IPS DF 4.7 (cell line): ENCODE results near the gene HDAC9.
A peak's percentile ranks its signal among the peaks of the same experiment; 100 is the strongest.

ENCODE experiments used
- DNase-seq: peaks from one replicate; pipeline ENCODE4 v3.0.0-alpha.2; 2013; ENCODE audit warnings: low spot score; ENCODE audit errors: extremely low read depth

HDAC9 gene

DNA sequence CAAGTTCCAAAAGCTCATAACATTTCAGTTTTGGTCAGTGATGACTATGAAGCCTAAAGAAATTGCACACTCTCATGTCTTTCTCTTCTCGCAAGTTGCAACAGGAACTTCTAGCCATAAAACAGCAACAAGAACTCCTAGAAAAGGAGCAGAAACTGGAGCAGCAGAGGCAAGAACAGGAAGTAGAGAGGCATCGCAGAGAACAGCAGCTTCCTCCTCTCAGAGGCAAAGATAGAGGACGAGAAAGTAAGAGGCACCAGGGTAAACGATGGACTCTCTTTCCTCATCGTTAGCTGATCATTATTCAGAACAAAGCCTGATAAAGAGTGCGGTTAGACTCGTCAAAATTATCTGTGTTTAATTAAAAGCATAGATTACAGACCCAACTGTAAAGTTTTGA, 94.7 kb downstream of the HDAC9 start:
- no peak for DNase-seq

DNA sequence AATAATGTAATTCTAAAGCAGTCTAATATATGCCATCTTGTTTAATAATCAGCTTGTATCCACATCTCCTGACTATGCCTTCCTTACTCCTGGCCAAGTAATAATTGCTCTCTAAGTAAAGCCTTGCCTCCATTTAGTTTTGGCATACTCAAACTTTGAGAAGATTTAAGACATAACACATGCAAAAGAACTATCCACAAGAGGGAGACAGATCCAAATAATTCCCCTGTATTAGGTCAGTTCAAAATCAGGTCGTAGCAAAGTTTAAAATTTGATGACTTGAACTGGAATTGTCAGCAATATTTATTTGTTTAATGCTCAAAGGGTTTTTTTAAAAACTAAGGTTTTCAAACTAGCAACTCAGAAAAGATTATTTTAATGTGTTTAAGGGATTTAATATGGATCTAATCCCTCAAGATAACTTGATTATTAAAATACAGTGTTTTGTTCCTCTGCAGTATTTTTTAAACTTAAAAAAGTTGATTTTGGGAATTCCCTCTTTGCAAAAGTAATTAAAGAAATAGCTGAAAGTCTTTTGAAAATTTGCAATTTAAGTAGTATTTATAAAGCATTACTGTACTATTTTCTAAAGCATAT, 95.3 kb downstream of the HDAC9 start:
- DNase-seq, result no peak

- DNase-seq, result no peak
These were observed 98.2 kb downstream of the HDAC9 start for GRCh38 chr7:18593602-18594279.

DNA sequence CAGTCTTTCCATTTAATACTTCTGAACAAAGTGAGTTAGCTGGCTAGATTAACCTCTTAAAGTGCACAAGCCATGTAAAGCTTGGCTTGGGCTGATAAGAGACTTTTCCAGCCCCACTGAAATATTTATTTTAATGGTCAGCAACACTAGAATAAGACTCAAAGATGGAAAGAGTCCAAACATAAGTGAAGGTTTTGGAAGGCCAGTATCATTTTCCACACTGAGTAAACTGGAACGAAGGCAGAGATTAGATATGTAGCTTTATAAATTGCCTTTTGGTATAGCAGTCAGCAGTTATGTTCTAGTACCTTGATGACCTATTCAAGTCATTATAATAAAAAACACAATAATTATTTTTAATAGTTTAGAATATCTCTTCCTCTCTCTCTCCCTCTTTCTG, 102.2 kb downstream of the HDAC9 start:
- DNase-seq, result no peak

- no peak for DNase-seq
These were observed 111.5 kb downstream of the HDAC9 start for GRCh38 chr7:18607025-18607424.

GRCh38 chr7:18610331-18610948, 114.9 kb downstream of the HDAC9 start:
- DNase-seq, result peak; percentile 33

DNA sequence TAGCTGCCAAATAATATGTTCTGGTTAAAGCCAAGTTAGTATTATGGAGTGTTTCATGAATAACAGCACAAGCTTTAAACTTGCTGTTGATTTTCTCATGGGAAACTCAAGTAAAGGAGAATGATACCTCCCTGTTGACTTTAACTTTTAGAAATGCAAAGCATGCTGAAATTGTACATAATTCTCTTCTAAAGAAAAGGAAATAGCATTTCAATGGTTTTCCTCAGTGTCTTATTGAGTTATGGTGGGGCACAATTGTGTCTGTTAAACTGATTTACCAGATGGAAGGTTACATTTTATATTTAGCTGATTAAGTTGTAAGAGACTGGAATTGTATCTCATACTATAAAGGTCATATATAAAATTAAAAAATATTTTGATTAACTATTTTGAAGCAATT, 119.3 kb downstream of the HDAC9 start:
- DNase-seq, result no peak

DNA sequence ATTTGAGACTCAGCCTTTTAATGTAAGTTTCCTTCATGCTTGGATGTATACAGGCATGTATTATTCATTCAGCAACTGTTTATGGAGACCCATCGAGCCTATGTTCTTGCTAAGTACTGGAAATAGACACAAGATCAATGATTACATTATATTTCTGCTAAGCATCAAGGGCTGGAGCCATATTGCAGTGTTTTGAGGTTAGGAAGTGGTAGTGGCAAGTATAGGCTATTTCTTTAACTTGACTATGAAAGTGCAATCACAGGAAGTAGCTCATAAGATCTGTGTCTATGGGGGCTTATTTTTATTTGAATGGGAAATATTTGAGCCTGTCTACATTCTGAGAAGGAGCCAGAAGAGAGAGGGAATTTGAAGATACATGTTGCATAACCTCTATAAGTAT, 123.8 kb downstream of the HDAC9 start:
- DNase-seq, result no peak

- DNase-seq, result no peak
These were observed 127.8 kb downstream of the HDAC9 start for GRCh38 chr7:18623389-18623788.

DNA sequence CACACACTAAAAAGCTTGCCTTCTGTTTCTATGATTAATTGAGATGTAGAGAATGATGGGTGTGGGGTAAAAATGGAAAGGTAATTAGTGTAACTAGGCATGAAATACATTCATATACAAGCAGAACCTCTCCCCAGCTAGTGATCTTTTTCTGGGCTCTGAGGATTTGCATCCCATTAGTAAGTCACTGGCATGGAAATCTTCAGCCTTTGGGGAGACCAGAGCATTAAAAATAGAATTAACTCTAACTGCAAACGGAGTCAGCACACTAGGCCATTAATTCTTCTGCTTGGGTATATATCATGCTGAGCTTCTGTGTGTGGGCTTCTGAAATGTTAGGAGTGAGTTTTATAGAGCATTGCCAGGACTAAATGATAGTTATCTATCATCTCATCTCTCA, 128.9 kb downstream of the HDAC9 start:
- no peak for DNase-seq

DNA sequence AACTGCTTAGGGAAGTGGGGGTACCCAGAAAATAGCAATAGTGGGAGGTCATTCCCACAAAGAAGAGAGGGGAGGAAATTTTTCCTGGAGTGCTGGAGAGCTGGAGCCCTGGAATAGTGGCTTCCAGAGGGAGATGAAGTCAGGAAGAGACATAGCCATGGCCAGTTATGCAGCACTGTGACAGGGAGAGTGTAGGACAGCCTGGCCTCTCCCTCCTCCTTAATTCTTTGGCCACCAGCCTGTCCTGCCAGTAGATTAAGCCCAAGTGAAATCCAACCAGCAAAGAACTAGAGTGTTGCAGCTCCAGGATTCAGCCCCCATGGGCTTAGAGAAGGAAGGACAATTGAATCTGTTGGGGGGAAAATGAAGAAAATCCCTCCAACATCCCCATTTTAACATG, 130.5 kb downstream of the HDAC9 start:
- DNase-seq, result no peak

GRCh38 chr7:18626717-18627116, 131.2 kb downstream of the HDAC9 start:
- no peak for DNase-seq

DNA sequence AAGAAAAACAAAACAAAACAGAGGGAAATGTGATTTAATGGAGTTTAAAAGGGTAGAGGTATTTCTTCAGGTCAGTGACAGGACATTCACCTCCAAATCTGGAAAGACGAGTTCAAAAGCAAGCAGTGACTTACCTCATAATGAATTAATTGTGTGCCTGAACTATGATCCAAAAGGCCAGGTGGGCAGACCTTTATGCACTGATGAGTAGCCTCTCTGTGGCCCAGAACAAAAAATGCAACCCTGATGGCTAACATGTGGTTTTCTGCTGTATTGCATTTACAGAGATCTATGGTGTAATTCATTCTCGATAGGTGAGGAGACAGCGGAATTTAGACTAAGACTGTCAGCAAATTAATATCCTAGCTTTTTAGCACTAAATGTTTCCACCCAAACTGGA, 142.0 kb downstream of the HDAC9 start:
- no peak for DNase-seq

DNA sequence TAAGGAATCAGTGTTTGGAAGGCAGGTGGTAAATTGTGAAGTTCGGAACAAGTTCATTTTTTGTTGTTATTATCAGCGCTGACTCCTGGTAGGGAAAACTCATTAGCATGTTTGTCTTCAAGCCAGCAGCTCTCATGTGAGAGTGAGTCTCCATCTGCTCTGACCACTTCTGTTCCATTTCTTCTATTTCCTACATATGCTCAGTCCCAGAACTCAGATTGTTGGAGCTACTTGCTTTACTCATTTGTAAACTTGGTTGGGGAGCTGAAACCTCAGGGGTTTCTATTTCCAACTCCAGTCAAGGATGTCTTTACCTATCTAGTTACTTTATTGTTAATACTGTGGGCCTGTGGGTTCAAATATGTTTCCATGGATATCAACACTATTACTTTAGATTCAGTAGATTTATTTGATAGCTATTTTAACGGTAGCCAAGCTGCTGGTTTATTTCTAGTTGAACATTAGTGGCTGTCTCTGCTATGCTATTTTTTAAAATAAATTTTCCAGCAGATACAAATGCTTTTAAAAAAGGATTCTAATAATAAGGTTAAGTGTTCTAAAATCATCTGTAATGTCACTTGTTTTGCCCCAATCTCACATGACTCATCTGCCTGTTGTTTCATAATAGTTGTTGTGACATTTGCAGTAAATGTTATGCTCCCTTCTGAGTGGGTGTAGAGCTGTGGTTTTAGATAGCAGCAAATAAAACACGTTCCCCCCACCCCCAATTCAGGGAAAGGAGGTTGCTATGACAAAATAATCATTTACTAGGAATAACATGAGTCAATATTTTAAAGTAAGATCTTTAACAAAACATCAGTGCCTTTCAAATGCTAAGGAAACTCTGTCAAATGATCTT, 143.3 kb downstream of the HDAC9 start:
- no peak for DNase-seq

GRCh38 chr7:18639711-18640110, 144.2 kb downstream of the HDAC9 start:
- DNase-seq, result no peak

DNA sequence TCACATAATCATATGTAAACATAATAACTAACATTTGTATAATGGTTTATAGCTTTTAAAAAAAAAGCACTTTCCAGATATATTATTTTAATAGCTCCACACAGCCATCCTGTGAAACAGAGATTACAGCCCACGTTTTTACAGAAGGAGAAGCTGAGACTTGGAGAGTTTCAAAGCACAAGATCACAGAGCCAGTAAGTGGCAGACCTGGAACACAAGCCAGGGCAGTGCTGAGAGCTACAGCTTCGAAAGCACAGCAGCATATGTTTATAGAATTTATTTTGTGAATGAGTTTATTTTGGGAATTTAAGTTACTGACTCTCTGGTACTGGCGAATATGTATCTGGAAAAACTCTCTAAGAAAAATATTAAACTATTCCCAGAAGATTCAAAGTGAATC, 149.4 kb downstream of the HDAC9 start:
- DNase-seq, result no peak

DNA sequence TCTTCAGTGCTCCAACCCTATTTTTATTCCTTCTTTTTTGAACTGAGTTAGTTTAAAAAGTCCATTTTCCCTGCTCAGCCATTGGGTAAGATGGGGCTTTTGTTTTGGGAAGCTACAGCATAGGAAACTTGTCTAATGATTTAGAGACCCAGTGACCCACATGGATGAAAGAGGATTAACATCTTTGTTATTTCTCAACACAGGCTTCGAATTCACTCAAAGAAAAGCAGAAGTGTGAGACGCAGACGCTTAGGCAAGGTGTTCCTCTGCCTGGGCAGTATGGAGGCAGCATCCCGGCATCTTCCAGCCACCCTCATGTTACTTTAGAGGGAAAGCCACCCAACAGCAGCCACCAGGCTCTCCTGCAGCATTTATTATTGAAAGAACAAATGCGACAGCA, 152.0 kb downstream of the HDAC9 start:
- no peak for DNase-seq

DNA sequence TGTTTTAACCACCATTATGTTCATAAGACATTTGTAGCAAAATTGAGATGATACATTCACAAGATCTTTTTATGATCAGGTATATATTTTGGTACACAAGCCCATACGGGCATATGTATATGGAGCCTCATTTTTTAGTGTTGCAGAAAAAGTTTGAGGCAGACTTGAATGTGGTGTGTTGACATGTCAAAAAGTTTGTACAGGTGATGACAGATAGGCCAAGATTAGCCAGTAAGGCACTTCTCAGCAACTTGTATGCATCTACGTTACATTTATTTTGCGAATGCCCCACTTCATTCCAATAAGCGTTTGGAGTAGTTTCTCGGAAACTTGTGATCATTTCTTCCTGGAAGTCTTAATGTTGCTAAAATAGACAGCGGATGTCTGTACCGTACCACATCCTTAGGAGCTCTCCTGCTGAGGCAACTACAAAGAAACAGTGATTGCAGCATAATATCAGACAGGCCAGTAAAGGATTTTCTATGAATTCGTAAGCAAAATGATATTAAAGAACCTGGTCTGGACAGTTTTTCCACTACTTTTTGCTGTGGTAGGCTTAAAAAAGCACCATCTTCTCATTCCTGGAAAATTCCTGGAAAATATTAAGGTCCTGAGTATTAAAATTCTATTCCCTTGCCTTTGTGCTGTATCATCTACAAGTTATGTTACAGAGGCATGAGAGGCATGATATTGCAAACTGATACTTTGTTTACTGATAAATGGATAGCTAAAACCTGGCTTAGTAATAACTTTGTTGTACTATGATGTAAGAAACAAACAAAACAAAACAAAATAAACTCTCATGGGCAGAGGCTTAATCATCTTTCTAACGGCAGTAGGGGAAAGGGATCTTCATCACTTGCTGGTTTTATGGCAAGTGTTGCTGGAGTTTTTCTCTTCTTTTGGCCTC, 153.6 kb downstream of the HDAC9 start:
- DNase-seq, result no peak

GRCh38 chr7:18653381-18654155, 158.0 kb downstream of the HDAC9 start:
- no peak for DNase-seq

DNA sequence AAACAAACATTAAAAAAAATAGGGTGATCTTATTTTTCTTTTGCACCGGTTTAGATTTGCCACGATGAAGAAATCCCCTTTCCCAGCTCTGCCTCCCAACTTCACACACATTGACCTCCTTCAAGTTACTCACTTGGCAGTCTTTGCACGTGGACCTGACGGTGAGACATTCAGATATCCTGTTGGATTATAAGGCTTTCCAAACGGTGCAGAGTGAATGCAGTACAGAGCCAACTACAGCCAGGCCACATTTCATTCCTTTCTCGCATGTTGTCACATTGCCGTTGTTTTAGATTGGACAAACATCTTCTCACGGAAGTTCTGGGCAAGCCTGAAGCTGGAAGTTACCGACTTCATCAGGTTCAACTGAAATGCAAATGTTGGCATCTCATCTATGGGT, 159.2 kb downstream of the HDAC9 start:
- DNase-seq, result no peak
